Fibroblast of lung (primary cell): ENCODE measurements around the gene ELAVL2. TPM values are rescaled to one million over a fixed set of nuclear protein-coding genes. Genes with fewer than 3 reads are reported as not detected.

ENCODE experiments used
- DNase-seq, 2 donors: peaks; one replicate each; pipeline versions ENCODE4 v3.0.0 to v3.0.0-alpha.2; 2010; ENCODE audit warnings: low read depth in 2 of 2
- H2AFZ ChIP-seq: 2 replicates; pipeline ENCODE4 v1.5.1; 2012; ENCODE audit warnings: low read length, control low read depth, inconsistent platforms
- H3K27ac ChIP-seq: 2 replicates; pipeline ENCODE4 v1.5.1; 2011; ENCODE audit warnings: low read length, control low read depth; ENCODE audit not compliant: insufficient read depth
- H3K27me3 ChIP-seq: 2 replicates; pipeline ENCODE4 v1.5.1; 2011; ENCODE audit warnings: mild to moderate bottlenecking, low read length; ENCODE audit not compliant: control insufficient read depth, insufficient read depth
- H3K36me3 ChIP-seq: 2 replicates; pipeline ENCODE4 v1.5.1; 2011; ENCODE audit warnings: low read length; ENCODE audit not compliant: control insufficient read depth, insufficient read depth
- H3K4me1 ChIP-seq: 2 replicates; pipeline ENCODE4 v1.5.1; 2011; ENCODE audit warnings: low read length; ENCODE audit not compliant: control insufficient read depth, insufficient read depth; ENCODE audit errors: extremely low read depth
- H3K4me2 ChIP-seq: 2 replicates; pipeline ENCODE4 v1.5.1; 2011; ENCODE audit warnings: low read length, control low read depth; ENCODE audit not compliant: insufficient read depth; ENCODE audit errors: extremely low read depth
- H3K4me3 ChIP-seq, 4 experiments: fragments of 200-600 bp in 1 of 4; sonication (generic) in 1 of 4; replicated peaks in 1 of 4; 2 replicates each; pipeline ENCODE4 v1.5.1; 2011 to 2016; ENCODE audit warnings: low read length in 4 of 4, low read depth in 3 of 4, mild to moderate bottlenecking in 3 of 4, control low read depth in 2 of 4, inconsistent platforms in 1 of 4, mixed read lengths in 1 of 4; ENCODE audit not compliant: insufficient read depth in 1 of 4; ENCODE audit errors: control extremely low read depth in 1 of 4
- H3K79me2 ChIP-seq: 2 replicates; pipeline ENCODE4 v1.5.1; 2012; ENCODE audit warnings: mild to moderate bottlenecking, low read length, inconsistent platforms; ENCODE audit not compliant: control insufficient read depth, insufficient read depth
- H3K9ac ChIP-seq: 2 replicates; pipeline ENCODE4 v1.5.1; 2011; ENCODE audit warnings: mild to moderate bottlenecking, low read length, control low read depth; ENCODE audit not compliant: insufficient read depth
- H3K9me3 ChIP-seq: 2 replicates; pipeline ENCODE4 v1.5.1; 2012; ENCODE audit warnings: low read depth, low read length; ENCODE audit not compliant: control insufficient read depth, insufficient read depth
- H4K20me1 ChIP-seq: 2 replicates; pipeline ENCODE4 v1.5.1; 2011; ENCODE audit warnings: low read length; ENCODE audit not compliant: control insufficient read depth, insufficient read depth; ENCODE audit errors: extremely low read depth
- EZH2 ChIP-seq: IDR thresholded peaks from 2 replicates; pipeline ENCODE4 v1.5.1; 2012; ENCODE audit warnings: low read length, control low read depth, mild to moderate bottlenecking; ENCODE audit errors: missing control alignments
- polyA plus RNA-seq, 2 donors: library from polyadenylated mRNA; depleted of rRNA in 1 of 2; stranded (reverse) in 1 of 2; unstranded in 1 of 2; fragments of >200 nt; gene quantifications; 2 replicates each; pipeline ENCODE4 v1.2.1, GENCODE V29; 2011 to 2012; ENCODE audit warnings: missing spikeins in 1 of 2
- total RNA-seq: library from RNA; depleted of rRNA; stranded (reverse); fragments of >200 nt; gene quantifications from 2 replicates; pipeline ENCODE4 v1.2.1, GENCODE V29; 2014
- TF ChIP-seq, protein P1 (sequence below), 2 donors: IDR thresholded peaks in 1 of 2; conservative IDR thresholded peaks in 1 of 2; 1 replicate in 1 of 2; 2 replicates in 1 of 2; pipeline ENCODE4 v1.5.1; 2011 to 2012; ENCODE audit warnings: low read length in 2 of 2, control low read depth in 1 of 2, inconsistent platforms in 1 of 2, low read depth in 1 of 2, mild to moderate bottlenecking in 1 of 2

The ELAVL2 gene
- total and polyA plus RNA-seq, 2 donors (not counting 1 experiment from before 2014, with no cell fraction given), result under 0.01 to 0.03 TPM

DNA sequence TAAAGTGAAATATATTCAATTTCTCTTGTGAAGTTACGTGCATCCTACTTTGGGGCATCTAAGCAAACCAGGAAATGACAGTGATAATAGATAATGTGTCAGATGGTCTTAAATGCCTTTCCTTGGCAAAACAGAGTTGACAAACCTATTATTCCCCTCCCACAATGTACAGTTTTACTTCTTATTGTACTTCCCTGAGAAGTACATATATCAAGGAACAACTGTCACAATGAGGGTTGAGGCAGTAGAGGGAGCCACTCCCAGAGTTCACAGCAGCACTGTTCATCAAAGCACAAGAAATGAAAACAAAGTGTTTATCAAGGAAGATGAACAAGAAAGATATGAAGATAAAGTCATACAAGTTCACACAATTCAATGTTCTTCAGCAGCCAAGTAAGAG is 41.1 kb downstream of the ELAVL2 start:
- H3K27me3 ChIP-seq, result no peaks in the 10 kb centered on the region
- H3K27ac ChIP-seq, result no peak overlapping the region
- TF ChIP-seq, protein P1, sequence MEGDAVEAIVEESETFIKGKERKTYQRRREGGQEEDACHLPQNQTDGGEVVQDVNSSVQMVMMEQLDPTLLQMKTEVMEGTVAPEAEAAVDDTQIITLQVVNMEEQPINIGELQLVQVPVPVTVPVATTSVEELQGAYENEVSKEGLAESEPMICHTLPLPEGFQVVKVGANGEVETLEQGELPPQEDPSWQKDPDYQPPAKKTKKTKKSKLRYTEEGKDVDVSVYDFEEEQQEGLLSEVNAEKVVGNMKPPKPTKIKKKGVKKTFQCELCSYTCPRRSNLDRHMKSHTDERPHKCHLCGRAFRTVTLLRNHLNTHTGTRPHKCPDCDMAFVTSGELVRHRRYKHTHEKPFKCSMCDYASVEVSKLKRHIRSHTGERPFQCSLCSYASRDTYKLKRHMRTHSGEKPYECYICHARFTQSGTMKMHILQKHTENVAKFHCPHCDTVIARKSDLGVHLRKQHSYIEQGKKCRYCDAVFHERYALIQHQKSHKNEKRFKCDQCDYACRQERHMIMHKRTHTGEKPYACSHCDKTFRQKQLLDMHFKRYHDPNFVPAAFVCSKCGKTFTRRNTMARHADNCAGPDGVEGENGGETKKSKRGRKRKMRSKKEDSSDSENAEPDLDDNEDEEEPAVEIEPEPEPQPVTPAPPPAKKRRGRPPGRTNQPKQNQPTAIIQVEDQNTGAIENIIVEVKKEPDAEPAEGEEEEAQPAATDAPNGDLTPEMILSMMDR (conservative IDR thresholded peaks at IDR 0.05 in 1 of 2, IDR thresholded peaks at IDR 0.05 in 1 of 2; ENCODE audit: low read depth in 1 of 2, low read length in 2 of 2), result no peak
- TF ChIP-seq EZH2, result no peak
- H3K4me3 ChIP-seq, result no peak overlapping the region
- H2AFZ ChIP-seq, result no peak overlapping the region
- H4K20me1 ChIP-seq, result no peaks in the 10 kb centered on the region
- no peak overlapping the region for H3K9ac ChIP-seq
- no peaks in the 10 kb centered on the region for H3K79me2 ChIP-seq
- no peak overlapping the region for H3K4me2 ChIP-seq
- H3K9me3 ChIP-seq, result no peaks in the 10 kb centered on the region
- no peaks in the 10 kb centered on the region for H3K4me1 ChIP-seq
- H3K36me3 ChIP-seq, result no peaks in the 10 kb centered on the region
- no peak for DNase-seq

GRCh38 chr9:23783509-23783908 is 42.5 kb downstream of the ELAVL2 start:
- Histone ChIP-seq H4K20me1 (no peaks in the 10 kb centered on the region), H3K4me1 (no peaks in the 10 kb centered on the region), H3K79me2 (no peaks in the 10 kb centered on the region), H3K9me3 (no peaks in the 10 kb centered on the region), H3K36me3 (no peaks in the 10 kb centered on the region), H3K4me2 (no peak overlapping the region), H3K4me3 (no peak overlapping the region), H2AFZ (no peak overlapping the region), H3K27ac (no peak overlapping the region), H3K27me3 (no peaks in the 10 kb centered on the region), H3K9ac (no peak overlapping the region)
- no peak for DNase-seq
- no peak for TF ChIP-seq EZH2
- TF ChIP-seq, protein P1 (conservative IDR thresholded peaks at IDR 0.05 in 1 of 2, IDR thresholded peaks at IDR 0.05 in 1 of 2; ENCODE audit: low read depth in 1 of 2, low read length in 2 of 2), result no peak

- Histone ChIP-seq H3K36me3 (no peaks in the 10 kb centered on the region), H4K20me1 (no peaks in the 10 kb centered on the region), H2AFZ (no peak overlapping the region), H3K9ac (no peak overlapping the region), H3K4me2 (no peak overlapping the region), H3K79me2 (no peaks in the 10 kb centered on the region), H3K9me3 (no peaks in the 10 kb centered on the region), H3K4me1 (no peaks in the 10 kb centered on the region), H3K4me3 (no peak overlapping the region), H3K27ac (no peak overlapping the region), H3K27me3 (no peaks in the 10 kb centered on the region)
- TF ChIP-seq, protein P1 (conservative IDR thresholded peaks at IDR 0.05 in 1 of 2, IDR thresholded peaks at IDR 0.05 in 1 of 2; ENCODE audit: low read depth in 1 of 2, low read length in 2 of 2), result no peak
- TF ChIP-seq EZH2, result no peak
- peak in 1 of 2 donors; percentile 25 for DNase-seq
Observed at GRCh38 chr9:23779220-23779619, 46.8 kb downstream of the ELAVL2 start.
